B cell (primary cell): Measurements from ENCODE around the gene DZIP1L. TPM values are rescaled to one million over a fixed set of nuclear protein-coding genes. Genes with fewer than 3 reads are reported as not detected.

ENCODE experiments used
- ATAC-seq: fragments of 200-7000 bp; cut with Tn5 transposase; one replicate; pipeline ENCODE4 v1.10.0; 2021; ENCODE audit warnings: low read depth, mild to moderate bottlenecking, moderate number of reproducible peaks, moderate library complexity
- CTCF ChIA-PET: fragments of 350-600 bp; sonication (Branson Sonifier 250); formaldehyde crosslinking; loops from one replicate; lab custom pipeline; 2021; ENCODE audit warnings: antibody characterized with exemption, inconsistent platforms; lab: Charles Lee
- POLR2A ChIA-PET: fragments of 350-600 bp; sonication (Branson Sonifier 250); formaldehyde crosslinking; loops from one replicate; lab custom pipeline; 2021; ENCODE audit warnings: antibody characterized with exemption; lab: Charles Lee
- DNase-seq: peaks from one replicate; pipeline ENCODE4 v3.0.0; 2013
- H2AFZ ChIP-seq: 2 replicates; pipeline ENCODE4 v1.6.1; 2012; ENCODE audit warnings: mild to moderate bottlenecking, low read depth, low read length; ENCODE audit not compliant: insufficient read depth, poor library complexity, severe bottlenecking
- H3K27ac ChIP-seq, 2 donors: 1 replicate in 1 of 2; 2 replicates in 1 of 2; pipeline ENCODE4 v1.5.1; 2012 to 2013; ENCODE audit warnings: low read length in 2 of 2, mild to moderate bottlenecking in 2 of 2, moderate library complexity in 1 of 2
- H3K27me3 ChIP-seq, 4 experiments: fragments of 200-600 bp in 1 of 4; sonication (generic) in 1 of 4; replicated peaks in 1 of 4; 1 replicate in 2 of 4; 2 replicates in 2 of 4; pipeline versions ENCODE4 v1.6.1 to v1.7.0; 2013 to 2016; ENCODE audit warnings: low read length in 3 of 4, mild to moderate bottlenecking in 2 of 4, mixed read lengths in 1 of 4, moderate library complexity in 1 of 4; ENCODE audit not compliant: insufficient read depth in 4 of 4, control insufficient read depth in 3 of 4; ENCODE audit errors: control extremely low read depth in 1 of 4
- H3K36me3 ChIP-seq, 2 experiments: replicated peaks in 1 of 2; 1 replicate in 1 of 2; 2 replicates in 1 of 2; pipeline versions ENCODE4 v1.6.1 to v1.7.1; 2013; ENCODE audit warnings: low read length in 1 of 2; ENCODE audit not compliant: insufficient read depth in 2 of 2, control insufficient read depth in 1 of 2; ENCODE audit errors: control extremely low read depth in 1 of 2, extremely low read depth in 1 of 2
- H3K4me1 ChIP-seq, 2 donors: fragments of 200-600 bp in 1 of 2; sonication (generic) in 1 of 2; 1 replicate in 1 of 2; 2 replicates in 1 of 2; pipeline versions ENCODE4 v1.5.1 to v1.6.1; 2013 to 2017; ENCODE audit warnings: low read length in 2 of 2; ENCODE audit not compliant: control insufficient read depth in 2 of 2, insufficient read depth in 2 of 2
- H3K4me2 ChIP-seq: replicated peaks from 2 replicates; pipeline ENCODE3; 2012; ENCODE audit warnings: mild to moderate bottlenecking, low read depth, low read length; ENCODE audit not compliant: poor library complexity, severe bottlenecking
- H3K4me3 ChIP-seq, 5 experiments: fragments of 200-600 bp in 1 of 5; sonication (generic) in 1 of 5; 1 replicate in 3 of 5; 2 replicates in 2 of 5; pipeline versions ENCODE4 v1.5.1 to v1.7.0; 2011 to 2016; ENCODE audit warnings: low read length in 4 of 5, mild to moderate bottlenecking in 4 of 5, low read depth in 2 of 5, control low read depth in 1 of 5, moderate library complexity in 1 of 5; ENCODE audit not compliant: insufficient read depth in 1 of 5; ENCODE audit errors: control extremely low read depth in 1 of 5, extremely low read depth in 1 of 5
- H3K79me2 ChIP-seq: fragments of 200-600 bp; sonication (generic); one replicate; pipeline ENCODE4 v1.6.0; 2016; ENCODE audit warnings: low read length; ENCODE audit not compliant: control insufficient read depth, insufficient read depth
- H3K9ac ChIP-seq: fragments of 200-600 bp; sonication (generic); 2 replicates; pipeline ENCODE4 v1.6.1; 2017; ENCODE audit warnings: mild to moderate bottlenecking, low read length, moderate library complexity
- H3K9me3 ChIP-seq, 3 donors: one replicate each; pipeline versions ENCODE4 v1.6.1 to v1.7.1; 2013; ENCODE audit warnings: low read length in 2 of 3; ENCODE audit not compliant: control insufficient read depth in 2 of 3, insufficient read depth in 1 of 3; ENCODE audit errors: control extremely low read depth in 1 of 3
- H4K20me1 ChIP-seq: 2 replicates; pipeline ENCODE4 v1.6.0; 2012; ENCODE audit warnings: mild to moderate bottlenecking, low read length; ENCODE audit not compliant: insufficient read depth, control insufficient read depth, poor library complexity, severe bottlenecking
- H3K27ac Mint-ChIP-seq: one replicate; pipeline ENCODE4 v1.8.0; 2021; ENCODE audit warnings: mixed read lengths
- H3K27me3 Mint-ChIP-seq: one replicate; pipeline ENCODE4 v1.8.0; 2021; ENCODE audit warnings: mixed read lengths
- H3K4me1 Mint-ChIP-seq: one replicate; pipeline ENCODE4 v1.8.0; 2021; ENCODE audit warnings: mixed read lengths
- H3K4me3 Mint-ChIP-seq: one replicate; pipeline ENCODE4 v1.8.0; 2021; ENCODE audit warnings: mixed read lengths
- H3K9me3 Mint-ChIP-seq: one replicate; pipeline ENCODE4 v1.8.0; 2022; ENCODE audit warnings: mixed read lengths; ENCODE audit not compliant: insufficient read depth
- CTCF ChIP-seq: fragments of 200-600 bp; IDR thresholded peaks from one replicate; pipeline ENCODE4 v1.8.0; 2022; ENCODE audit warnings: antibody characterized with exemption, mild to moderate bottlenecking
- EZH2 ChIP-seq: IDR thresholded peaks from 2 replicates; pipeline ENCODE4 v1.6.1; 2012; ENCODE audit warnings: borderline replicate concordance, low read depth, mild to moderate bottlenecking, moderate library complexity, low read length; ENCODE audit not compliant: insufficient read depth, poor library complexity, severe bottlenecking
- WGBS: methylation state at CpG from one replicate; pipeline ENCODE4 v1.1.5; 2013; ENCODE audit warnings: missing lambda C conversion rate; ENCODE audit not compliant: insufficient coverage; 5-methylcytosine and 5-hydroxymethylcytosine counted together
- intact Hi-C: fragments of 100-400 bp; cut with micrococcal nuclease; formaldehyde crosslinking; loops from one replicate; pipeline ENCODE4 v1.10.0; 2022
- polyA plus RNA-seq: library from polyadenylated mRNA; depleted of rRNA; stranded (reverse); fragments of >200 nt; gene quantifications from 2 replicates; pipeline ENCODE4 v1.2.3, GENCODE V29; 2012
- total RNA-seq, 2 donors: library from RNA; stranded (reverse); fragments of 120-200 nt in 1 of 2; gene quantifications; 1 replicate in 1 of 2; 2 replicates in 1 of 2; pipeline versions ENCODE4 v1.2.3 to v1.2.4, GENCODE V29; 2013 to 2022

The DZIP1L gene
- total and polyA plus RNA-seq, 2 donors (not counting 1 experiment from before 2014, with no cell fraction given): not detected

GRCh38 chr3:138079901-138080300, 35.5 kb downstream of the DZIP1L start:
- H3K36me3 ChIP-seq: no peaks in the 10 kb centered on the region
- H3K27ac Mint-ChIP-seq: no peak overlapping the region
- H3K9me3 Mint-ChIP-seq: peaks cover 4% of the 10 kb centered on the region
- peaks cover 0 to 3% (median 0%) of the 10 kb centered on the region in 3 donors for H3K9me3 ChIP-seq
- H3K9ac ChIP-seq: no peak overlapping the region
- H3K4me1 Mint-ChIP-seq: no peaks in the 10 kb centered on the region
- H4K20me1 ChIP-seq: no peaks in the 10 kb centered on the region
- intact Hi-C loops: no loop called here
- H2AFZ ChIP-seq: no peak overlapping the region
- H3K79me2 ChIP-seq: no peaks in the 10 kb centered on the region
- ChIA-PET POLR2A (no interaction called here), CTCF (interaction anchor here (0.7 kb wide), 1 partner anchor 12 kb away, joined by 3 read pairs; no protein-coding TSS in a partner anchor)
- no peak for DNase-seq
- no peak overlapping the region for H3K4me2 ChIP-seq
- H3K27me3 ChIP-seq: peaks cover 0 to 7% (median 0%) of the 10 kb centered on the region in 4 experiments
- peaks cover 32% of the 10 kb centered on the region for H3K27me3 Mint-ChIP-seq
- H3K4me1 ChIP-seq: no peaks in the 10 kb centered on the region
- ATAC-seq: no peak
- TF ChIP-seq EZH2 (no peak), CTCF (no peak)
- 80% methylated on average over 4 of the region's 5 CpGs for WGBS
- H3K4me3 ChIP-seq: no peak overlapping the region
- no peak overlapping the region for H3K4me3 Mint-ChIP-seq
- H3K27ac ChIP-seq: no peak overlapping the region

- ChIA-PET CTCF (no interaction called here), POLR2A (no interaction called here)
- no peak overlapping the region for H3K27ac Mint-ChIP-seq
- peaks cover 0 to 7% (median 0%) of the 10 kb centered on the region in 4 experiments for H3K27me3 ChIP-seq
- no peaks in the 10 kb centered on the region for H3K4me1 Mint-ChIP-seq
- H3K4me3 ChIP-seq: no peak overlapping the region
- peaks cover 32% of the 10 kb centered on the region for H3K27me3 Mint-ChIP-seq
- H4K20me1 ChIP-seq: no peaks in the 10 kb centered on the region
- no peak for DNase-seq
- H3K4me2 ChIP-seq: no peak overlapping the region
- H3K79me2 ChIP-seq: no peaks in the 10 kb centered on the region
- no peaks in the 10 kb centered on the region for H3K36me3 ChIP-seq
- H3K9me3 Mint-ChIP-seq: peaks cover 4% of the 10 kb centered on the region
- intact Hi-C loops: no loop called here
- no peak overlapping the region for H2AFZ ChIP-seq
- TF ChIP-seq CTCF (no peak), EZH2 (no peak)
- no peak overlapping the region for H3K27ac ChIP-seq
- H3K4me3 Mint-ChIP-seq: no peak overlapping the region
- H3K4me1 ChIP-seq: no peaks in the 10 kb centered on the region
- H3K9me3 ChIP-seq: peaks cover 0 to 3% (median 0%) of the 10 kb centered on the region in 3 donors
- no CpG with 5 or more reads among the region's 1 CpG for WGBS
- H3K9ac ChIP-seq: no peak overlapping the region
- no peak for ATAC-seq
Measured at GRCh38 chr3:138078901-138079344, 36.5 kb downstream of the DZIP1L start.
